Neuron (in vitro differentiated cells): ENCODE data around the gene FDX1.

Experiments
- H2AFZ ChIP-seq: one replicate; pipeline ENCODE4 v1.6.1; 2013; ENCODE audit warnings: low read depth, mild to moderate bottlenecking, inconsistent platforms, low read length, moderate library complexity
- H3K27me3 ChIP-seq: one replicate; pipeline ENCODE4 v1.6.1; 2013; ENCODE audit warnings: low read length; ENCODE audit not compliant: insufficient read depth
- H3K36me3 ChIP-seq: one replicate; pipeline ENCODE4 v1.6.1; 2013; ENCODE audit warnings: low read length; ENCODE audit not compliant: insufficient read depth
- H3K4me1 ChIP-seq: one replicate; pipeline ENCODE4 v1.6.1; 2013; ENCODE audit warnings: low read length; ENCODE audit not compliant: insufficient read depth
- H3K4me3 ChIP-seq: 2 replicates; pipeline ENCODE4 v1.5.1; 2013; ENCODE audit warnings: mild to moderate bottlenecking, low read length, moderate library complexity
- H3K9me3 ChIP-seq: one replicate; pipeline ENCODE4 v1.6.1; 2013; ENCODE audit warnings: low read length

The FDX1 gene

GRCh38 chr11:110455718-110456117 lies 26.0 kb downstream of the FDX1 start:
- peaks cover 12% of the 10 kb centered on the region for H3K36me3 ChIP-seq
- no peak overlapping the region for H3K4me3 ChIP-seq
- no peaks in the 10 kb centered on the region for H3K27me3 ChIP-seq
- peaks cover 3% of the 10 kb centered on the region for H3K9me3 ChIP-seq
- no peaks in the 10 kb centered on the region for H3K4me1 ChIP-seq
- H2AFZ ChIP-seq: no peak overlapping the region

GRCh38 chr11:110463153-110463552 lies 33.4 kb downstream of the FDX1 start:
- Histone ChIP-seq H3K4me3 (no peak overlapping the region), H2AFZ (no peak overlapping the region), H3K36me3 (peaks cover 11% of the 10 kb centered on the region)

GRCh38 chr11:110465231-110465630 lies 35.5 kb downstream of the FDX1 start:
- H3K36me3 ChIP-seq: peaks cover 2% of the 10 kb centered on the region
- no peaks in the 10 kb centered on the region for H3K4me1 ChIP-seq
- H3K9me3 ChIP-seq: no peaks in the 10 kb centered on the region
- H3K27me3 ChIP-seq: no peaks in the 10 kb centered on the region
- H3K4me3 ChIP-seq: no peak overlapping the region
- no peak overlapping the region for H2AFZ ChIP-seq

More at GRCh38 chr11:110463153-110463552, 33.4 kb downstream of the FDX1 start:
- H3K4me1 ChIP-seq: no peaks in the 10 kb centered on the region
- H3K27me3 ChIP-seq: no peaks in the 10 kb centered on the region
- no peaks in the 10 kb centered on the region for H3K9me3 ChIP-seq

- Histone ChIP-seq H3K9me3 (no peaks in the 10 kb centered on the region), H3K4me1 (no peaks in the 10 kb centered on the region), H3K4me3 (no peak overlapping the region), H3K27me3 (no peaks in the 10 kb centered on the region), H2AFZ (no peak overlapping the region), H3K36me3 (no peaks in the 10 kb centered on the region)
Observed at GRCh38 chr11:110467556-110467955, 37.8 kb downstream of the FDX1 start.

GRCh38 chr11:110468121-110468520 lies 38.4 kb downstream of the FDX1 start:
- Histone ChIP-seq H3K9me3 (no peaks in the 10 kb centered on the region), H3K27me3 (no peaks in the 10 kb centered on the region), H2AFZ (no peak overlapping the region), H3K4me3 (no peak overlapping the region), H3K36me3 (no peaks in the 10 kb centered on the region), H3K4me1 (no peaks in the 10 kb centered on the region)

GRCh38 chr11:110469127-110469526 lies 39.4 kb downstream of the FDX1 start:
- Histone ChIP-seq H3K36me3 (no peaks in the 10 kb centered on the region), H3K4me1 (no peaks in the 10 kb centered on the region)

GRCh38 chr11:110470716-110471115 lies 41.0 kb downstream of the FDX1 start:
- no peaks in the 10 kb centered on the region for H3K9me3 ChIP-seq
- no peak overlapping the region for H3K4me3 ChIP-seq
- H3K27me3 ChIP-seq: no peaks in the 10 kb centered on the region
- no peaks in the 10 kb centered on the region for H3K4me1 ChIP-seq
- H3K36me3 ChIP-seq: no peaks in the 10 kb centered on the region
- H2AFZ ChIP-seq: no peak overlapping the region

More at GRCh38 chr11:110469127-110469526, 39.4 kb downstream of the FDX1 start:
- H3K9me3 ChIP-seq: no peaks in the 10 kb centered on the region
- no peaks in the 10 kb centered on the region for H3K27me3 ChIP-seq
- H2AFZ ChIP-seq: no peak overlapping the region
- H3K4me3 ChIP-seq: no peak overlapping the region

- Histone ChIP-seq H3K4me1 (no peaks in the 10 kb centered on the region), H3K36me3 (no peaks in the 10 kb centered on the region), H2AFZ (no peak overlapping the region), H3K27me3 (no peaks in the 10 kb centered on the region), H3K4me3 (no peak overlapping the region), H3K9me3 (no peaks in the 10 kb centered on the region)
Observed at GRCh38 chr11:110471371-110471770, 41.6 kb downstream of the FDX1 start.

- no peaks in the 10 kb centered on the region for H3K27me3 ChIP-seq
Observed at GRCh38 chr11:110472858-110473257, 43.1 kb downstream of the FDX1 start.

GRCh38 chr11:110473706-110474105 lies 44.0 kb downstream of the FDX1 start:
- Histone ChIP-seq H3K4me3 (no peak overlapping the region), H3K4me1 (no peaks in the 10 kb centered on the region), H3K36me3 (no peaks in the 10 kb centered on the region), H2AFZ (no peak overlapping the region), H3K27me3 (no peaks in the 10 kb centered on the region), H3K9me3 (no peaks in the 10 kb centered on the region)

More at GRCh38 chr11:110472858-110473257, 43.1 kb downstream of the FDX1 start:
- Histone ChIP-seq H2AFZ (no peak overlapping the region), H3K9me3 (no peaks in the 10 kb centered on the region), H3K4me1 (no peaks in the 10 kb centered on the region), H3K36me3 (no peaks in the 10 kb centered on the region), H3K4me3 (no peak overlapping the region)

- Histone ChIP-seq H3K4me3 (no peak overlapping the region), H3K4me1 (no peaks in the 10 kb centered on the region), H3K36me3 (no peaks in the 10 kb centered on the region), H2AFZ (no peak overlapping the region), H3K27me3 (no peaks in the 10 kb centered on the region), H3K9me3 (no peaks in the 10 kb centered on the region)
Observed at GRCh38 chr11:110474578-110474977, 44.8 kb downstream of the FDX1 start.

GRCh38 chr11:110475671-110476070 lies 45.9 kb downstream of the FDX1 start:
- H3K4me1 ChIP-seq: no peaks in the 10 kb centered on the region
- no peak overlapping the region for H3K4me3 ChIP-seq
- H3K36me3 ChIP-seq: no peaks in the 10 kb centered on the region
- no peaks in the 10 kb centered on the region for H3K9me3 ChIP-seq
- no peak overlapping the region for H2AFZ ChIP-seq
- no peaks in the 10 kb centered on the region for H3K27me3 ChIP-seq

GRCh38 chr11:110478410-110478809 lies 48.7 kb downstream of the FDX1 start:
- Histone ChIP-seq H3K4me1 (no peaks in the 10 kb centered on the region), H3K9me3 (no peaks in the 10 kb centered on the region), H2AFZ (no peak overlapping the region), H3K36me3 (no peaks in the 10 kb centered on the region), H3K4me3 (no peak overlapping the region), H3K27me3 (no peaks in the 10 kb centered on the region)
